ENCODE measurements around the gene MAPRE3.

DNA sequence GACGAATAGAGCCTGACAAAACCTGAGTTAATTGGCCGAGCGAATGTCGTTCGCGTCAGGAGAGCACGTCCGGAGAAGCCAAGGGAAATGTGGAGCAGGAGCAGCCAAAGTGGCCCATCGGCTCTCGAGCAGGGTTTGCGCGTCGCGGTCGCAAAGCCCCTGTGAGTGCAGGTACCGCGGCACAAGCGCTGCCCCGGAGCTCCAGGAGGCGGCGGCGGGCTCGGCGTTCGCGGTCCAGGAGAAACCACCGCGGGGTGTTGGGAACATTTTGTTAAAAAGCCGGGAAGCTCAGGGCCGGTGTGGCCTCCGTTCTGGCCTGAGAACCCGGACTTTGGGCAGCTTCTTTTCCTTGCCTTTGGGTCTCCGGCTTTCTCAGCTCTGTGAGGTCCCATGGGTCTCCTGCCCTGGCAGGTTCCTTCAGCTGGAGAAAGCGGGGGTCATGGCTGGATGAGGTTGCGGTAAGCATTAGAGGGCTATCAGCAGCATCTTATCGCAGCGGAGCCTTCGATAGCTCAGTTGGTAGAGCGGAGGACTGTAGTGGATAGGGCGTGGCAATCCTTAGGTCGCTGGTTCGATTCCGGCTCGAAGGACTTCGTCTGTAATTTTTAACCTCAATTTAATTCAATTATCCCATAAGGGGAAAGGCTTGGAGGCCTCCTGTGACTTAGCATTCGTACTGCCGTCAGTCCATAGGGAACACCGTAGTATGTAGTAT is 80.0 kb downstream of the MAPRE3 start:
- peak; percentile 61 to 73 (median 67) for TF ChIP-seq CTCF (IDR thresholded peaks at IDR 0.05 in 4 of 5, conservative IDR thresholded peaks at IDR 0.05 in 1 of 5)
- peak in 1 of 2 donors; percentile 9 for TF ChIP-seq POLR2A (IDR thresholded peaks at IDR 0.05)
